GM18526 (cell line): ENCODE data around the gene SDK2.

ENCODE experiments used
- POLR2A ChIP-seq: IDR thresholded peaks from 3 replicates; pipeline ENCODE4 v1.6.1; 2011; ENCODE audit not compliant: insufficient read length; ENCODE audit errors: extremely low read depth

Gene SDK2

DNA sequence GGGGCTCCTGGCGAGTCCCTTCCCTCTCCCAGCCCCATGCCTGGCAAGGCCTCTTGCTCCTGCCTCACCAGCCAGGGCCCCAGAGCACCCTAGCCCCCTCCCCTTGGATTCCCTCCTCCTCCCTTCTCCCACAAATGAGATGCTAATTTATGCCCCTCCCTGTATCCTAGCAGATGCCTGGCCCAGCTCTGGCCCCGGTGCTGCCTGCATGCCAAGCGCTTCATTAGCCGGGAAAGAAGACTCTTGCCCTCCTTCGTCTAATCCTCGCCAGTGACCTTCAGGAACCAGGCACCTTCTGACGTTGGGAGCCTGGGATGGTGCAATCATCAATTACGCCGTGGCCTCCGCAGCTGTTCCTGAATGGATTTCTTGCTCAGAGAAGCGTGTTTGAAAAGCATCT lies 127.8 kb downstream of the SDK2 start:
- TF ChIP-seq POLR2A: no peak

DNA sequence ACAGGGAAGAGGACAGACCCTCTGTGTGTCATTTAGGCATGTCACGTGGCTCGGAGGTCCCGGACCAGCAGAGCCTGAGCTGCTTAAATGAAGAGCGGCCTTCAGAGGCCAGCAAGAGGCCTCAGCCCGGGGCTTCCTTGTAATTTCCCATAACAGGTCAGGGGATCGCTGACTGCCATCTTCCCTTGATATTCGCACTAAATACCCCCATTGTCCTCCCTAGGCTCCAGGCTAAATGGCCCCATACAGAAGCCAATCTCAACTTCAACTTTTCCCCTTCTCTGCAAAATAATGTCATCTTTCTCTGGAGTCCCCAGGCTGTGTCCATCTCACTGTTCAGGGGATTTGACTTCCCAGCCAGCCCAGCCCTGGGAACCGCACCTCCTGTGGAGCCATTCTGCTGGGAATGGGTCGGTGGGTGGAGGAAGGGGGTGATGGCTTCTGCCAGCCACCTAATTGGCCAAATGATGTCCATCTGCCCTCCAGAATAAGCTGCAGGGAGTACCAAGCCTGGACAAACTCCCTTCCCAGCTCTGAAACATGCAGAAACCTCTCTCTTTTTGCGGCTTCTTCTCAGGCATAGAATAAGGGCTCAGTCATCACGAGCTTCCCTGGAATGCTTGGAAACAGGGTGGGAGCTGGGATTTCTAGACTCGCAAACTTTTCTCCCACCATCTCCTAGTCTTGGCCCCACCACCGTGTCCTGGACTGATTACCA lies 129.9 kb downstream of the SDK2 start:
- no peak for TF ChIP-seq POLR2A

DNA sequence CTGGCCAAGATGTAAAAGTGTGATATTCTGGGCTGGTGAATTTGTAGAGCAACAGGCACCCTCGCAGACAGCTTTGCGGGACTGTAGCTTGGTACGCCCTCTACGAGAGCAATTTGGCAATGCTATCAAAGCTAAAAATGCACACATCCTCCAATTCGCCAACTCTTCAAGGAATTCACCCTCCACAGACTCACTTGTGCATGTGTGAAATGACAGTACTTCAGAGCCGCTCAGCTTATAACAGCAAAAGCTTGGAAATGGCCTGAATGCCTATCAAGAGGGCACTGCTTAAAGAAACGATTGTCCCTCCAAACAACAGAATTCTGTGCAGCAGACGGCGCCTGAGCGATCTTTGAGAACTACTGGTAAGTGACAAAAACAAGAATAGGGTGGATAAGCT lies 130.8 kb downstream of the SDK2 start:
- no peak for TF ChIP-seq POLR2A

DNA sequence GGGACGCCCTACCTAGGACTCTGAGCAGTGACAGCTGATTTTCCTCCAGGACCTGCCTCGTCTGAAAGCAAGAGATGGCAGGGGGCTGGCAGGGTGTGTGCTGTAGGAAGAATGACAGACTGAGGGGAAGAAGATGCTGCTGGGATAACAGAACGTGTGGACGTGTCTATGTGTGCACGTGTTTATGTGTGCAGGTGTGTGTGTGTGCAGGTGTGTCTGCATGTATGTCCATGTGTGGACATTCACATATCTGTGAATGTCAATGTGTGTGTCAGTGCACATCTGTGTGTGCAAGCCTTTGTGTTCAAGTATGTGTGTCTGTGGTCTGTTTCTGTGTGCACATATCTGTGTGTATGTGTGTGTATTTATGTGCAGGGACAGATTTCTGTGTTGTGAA lies 132.5 kb downstream of the SDK2 start:
- TF ChIP-seq POLR2A: no peak

DNA sequence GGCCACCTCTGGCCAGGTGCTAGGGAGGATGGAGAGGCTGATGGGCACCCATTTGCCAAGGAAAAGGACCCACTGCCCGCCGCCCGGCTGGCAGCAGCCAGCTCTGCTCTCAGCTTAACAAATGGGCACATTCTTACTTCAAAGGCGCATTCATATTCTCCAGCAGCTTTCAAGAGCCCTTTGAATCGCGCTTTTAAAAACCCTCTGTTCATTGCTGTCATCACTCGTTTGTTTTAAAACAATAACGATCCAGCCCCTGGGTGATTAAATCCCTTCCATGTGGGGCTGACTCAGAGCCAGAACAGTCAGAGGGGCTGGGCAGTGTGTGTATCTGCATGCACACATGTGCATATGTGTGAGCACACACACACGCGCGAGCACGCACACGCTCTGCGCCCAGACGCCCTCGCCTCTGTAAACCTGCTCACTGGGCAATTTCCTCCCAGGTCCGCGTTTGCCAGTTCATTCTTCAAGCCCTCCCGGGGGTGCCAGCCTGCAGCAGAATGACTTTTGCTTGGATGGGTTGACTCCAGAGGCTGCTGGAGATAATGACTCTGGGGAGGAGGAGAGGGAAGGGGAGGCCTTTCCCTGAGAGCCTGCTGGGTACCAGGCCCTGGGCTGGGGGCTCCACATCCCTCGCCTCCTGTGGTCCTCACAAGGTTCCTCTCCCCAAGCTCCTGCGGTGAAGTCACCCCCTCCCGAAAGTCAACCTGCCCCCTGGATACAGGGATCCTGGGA lies 133.1 kb downstream of the SDK2 start:
- TF ChIP-seq POLR2A: no peak

DNA sequence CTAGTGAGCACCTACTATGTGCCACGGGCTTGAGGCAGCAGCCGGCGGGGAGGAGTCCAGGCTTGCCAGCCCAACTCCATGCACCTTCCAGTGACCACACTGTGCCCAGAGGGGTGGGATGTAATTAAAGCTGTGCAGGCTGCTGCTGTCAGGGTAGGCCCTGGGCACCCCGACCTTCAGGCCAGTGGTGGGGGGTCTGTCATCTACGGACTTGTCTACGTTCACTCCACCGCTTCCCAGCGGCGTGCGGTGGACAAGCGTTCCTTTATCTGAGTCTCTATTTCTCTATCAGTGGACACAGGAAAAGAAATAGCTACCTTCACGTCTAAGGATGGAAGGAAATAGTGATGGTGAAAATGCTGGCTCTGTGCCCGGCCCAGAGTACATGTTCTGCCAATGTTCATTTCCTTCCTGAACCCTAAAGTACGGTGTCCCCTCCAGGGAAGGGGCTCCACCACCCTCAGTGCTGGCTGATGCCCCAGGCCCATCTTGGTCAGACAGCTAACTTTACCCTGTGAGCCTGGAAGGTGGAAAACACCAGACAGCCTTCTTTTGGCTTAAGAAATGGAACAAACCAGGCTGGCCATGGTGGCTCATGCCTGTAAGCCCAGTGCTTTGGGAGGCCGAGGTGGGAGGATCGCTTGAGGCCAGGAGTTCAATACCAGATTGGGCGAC lies 135.2 kb downstream of the SDK2 start:
- TF ChIP-seq POLR2A: no peak

DNA sequence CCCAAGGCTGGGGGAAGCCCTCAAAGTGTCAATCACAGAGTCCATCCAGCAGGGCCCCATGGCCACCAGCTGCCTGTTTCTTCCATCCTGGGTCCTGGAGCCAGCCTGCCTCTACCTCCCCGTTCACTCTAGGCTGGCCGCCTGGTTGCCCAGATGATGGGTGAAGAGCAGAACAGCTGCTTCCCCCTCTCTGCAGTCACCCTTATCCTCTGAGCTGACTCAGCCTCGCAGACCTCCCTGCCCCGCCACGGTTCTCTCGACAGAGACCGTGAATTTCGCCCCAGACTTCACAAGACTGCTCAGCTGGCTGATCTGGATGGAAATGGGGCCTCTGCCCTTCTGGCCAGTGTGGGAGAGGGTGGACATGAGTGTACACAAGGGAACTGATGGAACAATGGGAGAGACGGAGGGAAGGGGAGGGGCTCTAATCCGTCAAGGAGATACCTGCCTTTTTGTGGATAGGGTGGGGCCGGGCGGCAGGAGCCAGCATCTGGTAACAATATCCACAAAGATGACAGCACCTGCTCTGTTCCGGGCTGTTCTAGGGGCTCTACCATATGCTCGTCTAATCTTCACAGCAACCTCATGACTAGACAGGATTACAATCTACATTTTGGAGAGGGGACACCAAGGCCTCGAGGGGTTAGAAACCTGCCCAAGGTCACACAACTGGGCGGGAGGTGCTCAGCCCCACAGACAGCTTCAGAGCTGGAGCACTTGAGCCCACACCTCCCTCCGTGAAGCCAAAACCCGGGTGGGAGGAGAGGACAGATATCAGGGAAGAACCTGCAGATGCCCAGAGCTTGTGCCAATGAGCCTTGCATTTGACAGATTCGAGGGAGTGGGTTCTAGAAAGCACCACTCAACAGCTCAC lies 136.0 kb downstream of the SDK2 start:
- TF ChIP-seq POLR2A: no peak

DNA sequence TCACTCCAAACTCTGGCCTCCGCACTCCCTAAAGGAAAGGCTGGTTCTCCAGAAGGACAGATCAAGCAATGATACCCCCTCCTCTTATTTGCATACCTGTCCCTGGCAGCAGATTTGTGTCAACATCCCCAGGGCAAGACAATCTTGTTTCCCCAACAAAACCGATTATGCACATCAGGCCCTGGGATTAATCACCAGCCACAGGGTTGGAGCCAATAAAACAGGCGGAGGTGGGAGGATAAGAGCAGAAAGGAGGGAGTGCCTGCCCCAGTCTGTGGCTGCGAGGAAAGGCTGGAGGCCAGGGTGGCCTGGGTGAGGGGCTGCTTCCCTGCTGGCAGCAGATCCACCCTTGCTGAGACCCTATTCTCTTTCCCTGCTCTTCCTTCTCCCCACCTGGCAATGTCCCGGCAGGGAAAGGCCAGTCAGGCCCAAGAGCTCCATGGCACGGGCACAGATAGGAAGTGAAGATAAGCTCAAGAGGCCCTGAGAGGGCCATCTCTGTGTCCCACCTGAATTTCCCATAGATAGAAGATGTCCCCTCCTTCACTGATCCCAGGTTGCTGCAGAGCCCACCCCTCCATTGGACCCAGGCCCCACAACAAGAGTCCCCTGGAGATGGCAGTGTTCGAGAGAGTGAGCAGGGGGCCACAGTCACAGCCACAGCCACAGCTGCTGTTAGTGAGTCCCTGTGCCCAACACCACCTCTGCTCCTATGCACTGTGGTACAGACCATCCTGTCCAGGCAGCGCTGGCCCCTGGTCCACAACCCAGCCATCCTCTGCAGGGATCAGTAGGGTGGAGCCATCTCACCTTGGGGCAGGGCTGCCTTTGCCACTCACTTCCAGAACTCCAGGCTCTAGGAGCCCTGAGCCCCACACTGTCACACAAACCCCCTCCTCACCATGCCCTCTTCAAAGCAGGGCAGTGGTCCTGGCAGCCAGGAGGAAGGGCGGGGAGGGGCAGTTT lies 137.5 kb downstream of the SDK2 start:
- no peak for TF ChIP-seq POLR2A

DNA sequence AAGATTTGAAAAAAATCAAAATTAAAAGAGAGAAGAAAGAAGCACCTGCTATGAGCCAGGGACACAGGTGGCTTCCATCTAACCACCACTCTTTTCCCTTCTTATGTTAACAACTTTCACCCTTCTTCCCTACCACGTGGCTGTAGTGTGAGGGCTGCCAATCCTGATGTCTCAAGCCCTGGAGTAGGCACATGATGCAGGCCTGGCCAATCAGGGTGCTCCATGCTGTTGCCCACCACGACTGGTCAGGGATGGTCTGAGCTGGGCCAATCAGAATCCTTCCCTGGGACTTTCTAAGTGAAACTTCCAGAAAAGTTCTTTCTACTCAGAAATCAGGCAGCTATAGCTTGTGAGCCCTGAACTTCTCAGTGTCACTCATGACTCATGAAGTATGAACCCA lies 140.7 kb downstream of the SDK2 start:
- TF ChIP-seq POLR2A: no peak

DNA sequence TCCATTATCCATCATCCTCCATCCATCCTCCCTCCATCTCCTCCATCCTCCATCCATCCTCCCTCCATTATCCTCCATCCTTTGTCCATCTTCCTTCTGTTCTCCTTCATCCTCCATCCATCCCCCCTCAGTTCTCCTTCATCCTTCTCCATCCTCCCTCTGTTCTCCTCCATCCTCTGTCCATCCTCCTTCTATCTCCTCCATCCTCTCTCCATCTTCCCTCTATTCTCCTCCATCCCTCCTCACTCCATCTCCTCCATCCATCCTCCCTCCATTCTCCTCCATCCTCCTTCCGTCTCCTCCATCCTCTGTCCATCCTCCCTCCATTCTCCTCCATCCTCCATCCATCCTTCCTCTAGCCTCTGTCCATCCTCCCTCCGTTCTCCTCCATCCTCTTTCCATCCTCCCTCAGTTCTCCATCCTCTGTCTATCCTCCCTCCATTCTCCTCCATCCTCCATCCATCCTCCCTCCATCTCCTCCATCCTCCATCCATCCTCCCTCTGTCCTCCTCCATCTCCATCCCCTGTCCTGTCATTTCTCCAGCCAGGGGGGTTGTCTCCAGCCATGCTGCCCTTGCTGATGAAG lies 143.7 kb downstream of the SDK2 start:
- TF ChIP-seq POLR2A: no peak

DNA sequence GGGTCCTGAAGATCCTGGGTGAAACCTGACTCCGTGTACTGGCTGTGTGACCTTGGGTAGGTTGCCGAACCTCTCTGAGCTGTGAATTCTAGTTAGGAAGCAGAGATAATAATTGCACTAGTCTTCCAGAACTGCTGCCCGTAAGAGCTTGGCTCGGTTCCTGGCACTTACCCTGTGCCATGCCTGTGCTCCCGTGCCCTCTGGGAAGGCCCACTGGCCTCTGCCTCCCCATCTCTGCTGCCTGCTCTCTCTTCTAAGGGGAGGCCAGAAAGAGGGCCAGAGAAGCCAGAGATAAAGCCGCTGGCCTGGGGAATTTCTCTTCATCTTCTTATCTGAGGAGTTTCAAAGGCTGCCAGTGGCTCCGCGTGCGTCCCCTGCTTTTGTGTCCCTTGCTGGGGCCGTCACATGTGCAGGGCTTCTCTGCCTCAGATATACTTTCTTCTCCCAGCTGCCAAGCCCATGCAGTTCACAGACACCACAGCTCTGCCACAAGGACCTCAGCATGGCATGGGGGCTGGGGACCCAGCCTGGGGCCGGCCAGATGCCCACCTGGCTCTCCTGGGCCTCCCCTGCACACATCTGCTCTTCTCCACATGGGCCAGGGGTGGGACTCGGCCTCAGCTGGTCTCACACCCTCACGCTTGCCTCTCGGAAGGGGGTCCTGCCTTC lies 145.2 kb downstream of the SDK2 start:
- TF ChIP-seq POLR2A: no peak

DNA sequence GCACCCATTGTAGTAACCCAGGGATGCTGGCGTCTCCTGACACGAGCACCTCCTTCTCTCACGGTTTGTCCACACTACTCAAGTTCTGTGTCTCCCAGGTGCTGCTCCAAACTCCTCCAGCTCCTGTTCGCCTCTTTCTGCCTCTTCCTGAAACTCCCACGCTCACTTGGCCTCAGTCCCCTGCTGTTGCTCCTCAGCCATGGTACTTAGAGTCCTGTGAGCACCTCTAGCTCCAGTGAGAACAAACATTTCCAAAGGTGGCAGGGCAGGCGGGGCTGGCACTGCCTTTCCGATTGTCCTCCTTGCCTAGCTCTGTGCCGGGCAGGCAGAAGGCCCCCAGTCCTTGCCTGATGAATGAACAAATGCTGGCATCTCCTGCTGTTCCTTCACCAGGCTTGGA lies 146.1 kb downstream of the SDK2 start:
- TF ChIP-seq POLR2A: no peak

DNA sequence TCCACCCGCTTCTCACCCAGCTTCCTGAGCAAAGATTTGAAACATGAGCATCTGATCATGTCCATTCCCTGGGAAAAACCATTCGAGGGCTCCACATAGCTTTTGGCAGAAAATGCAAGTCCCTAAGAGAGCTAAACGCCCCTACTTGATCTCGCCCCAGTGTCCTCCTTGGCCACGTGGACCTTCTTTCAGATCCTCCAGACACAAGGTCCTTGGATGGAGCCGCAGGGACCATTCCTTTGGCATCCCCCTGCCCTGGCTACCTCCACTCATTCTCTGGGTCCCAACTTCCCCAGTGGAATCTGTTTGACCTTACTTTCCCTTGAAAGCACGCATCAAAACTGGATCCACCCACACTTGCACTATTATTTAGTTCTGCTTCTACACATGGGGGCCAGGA lies 146.5 kb downstream of the SDK2 start:
- no peak for TF ChIP-seq POLR2A

DNA sequence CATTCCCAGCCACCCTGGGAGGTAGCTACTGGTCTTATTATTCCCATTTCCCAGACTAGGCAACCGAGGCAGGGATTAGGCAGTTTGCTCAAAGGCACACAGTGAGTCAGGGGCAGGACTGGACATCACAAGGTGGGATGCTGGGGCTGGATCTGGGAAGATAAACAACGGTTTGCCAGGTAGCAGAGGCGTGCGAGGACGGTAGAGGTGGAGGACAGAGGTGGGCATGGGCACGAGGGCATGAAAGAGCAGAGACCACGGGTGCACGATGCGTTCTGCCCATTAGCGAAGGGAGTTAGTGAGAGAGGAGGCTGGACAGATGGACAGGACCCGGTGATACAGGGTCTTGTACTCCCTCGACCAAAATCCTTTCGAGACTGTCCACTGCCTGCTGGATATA lies 148.0 kb downstream of the SDK2 start:
- no peak for TF ChIP-seq POLR2A

DNA sequence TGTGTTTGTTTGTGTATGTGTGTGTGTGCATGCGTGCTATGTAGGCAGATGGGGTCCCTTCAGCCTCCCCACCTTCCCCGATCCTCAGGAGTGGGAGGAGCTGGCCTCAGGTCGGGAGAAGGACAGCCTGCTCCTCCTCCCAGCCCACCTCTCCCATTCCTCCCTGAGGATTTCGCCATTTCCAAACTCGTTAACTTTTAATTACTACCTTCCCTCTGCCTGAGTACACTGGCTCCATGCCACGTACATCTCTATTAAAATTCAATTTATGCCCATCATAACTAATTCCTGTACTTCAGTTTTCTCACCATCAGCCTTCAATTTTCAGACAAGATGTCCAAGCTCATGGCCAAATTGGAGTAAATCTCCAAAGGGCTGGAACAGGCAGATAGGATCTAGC lies 148.6 kb downstream of the SDK2 start:
- no peak for TF ChIP-seq POLR2A
